GM12878 (cell line): ENCODE results near the gene DMRTB1. TPM values are rescaled to one million over a fixed set of nuclear protein-coding genes. Genes with fewer than 3 reads are reported as not detected.

Source experiments
- ATAC-seq: fragments of 200-7000 bp; cut with Tn5 transposase; 3 replicates; pipeline ENCODE4 v1.9.1; 2020; ENCODE audit warnings: mild to moderate bottlenecking, moderate library complexity
- BruUV-seq: library from RNA; stranded (reverse); fragments of 400-500 nt; replicated peaks from 2 replicates; lab custom pipeline; 2021; lab: Mats Ljungman, UMichigan
- CTCF ChIA-PET: fragments of 300-600 bp; sonication (Branson Sonifier 250); formaldehyde crosslinking; extraction: SDS; loops from one replicate; lab custom pipeline; 2021; ENCODE audit warnings: inconsistent platforms; lab: Yijun Ruan, JAX
- POLR2A ChIA-PET: fragments of 350-600 bp; formaldehyde crosslinking; extraction: SDS; loops from one replicate; lab custom pipeline; 2021; ENCODE audit warnings: inconsistent platforms; lab: Charles Lee
- RAD21 ChIA-PET: fragments of 300-600 bp; sonication (Branson Sonifier 250); formaldehyde crosslinking; loops from one replicate; lab custom pipeline; 2023; ENCODE audit warnings: antibody characterized with exemption; ENCODE audit not compliant: unreplicated experiment; lab: Charles Lee
- SMC1A ChIA-PET: fragments of 300-600 bp; sonication (Branson Sonifier 250); formaldehyde crosslinking; loops from one replicate; lab custom pipeline; 2023; ENCODE audit not compliant: unreplicated experiment, uncharacterized antibody; lab: Charles Lee
- DNase-seq: peaks from one replicate; pipeline ENCODE4 v3.0.0-alpha.2; 2011; ENCODE audit warnings: low read depth, low spot score
- FAIRE-seq: peaks from 3 replicates; lab custom pipeline; 2011; peaks lifted over from hg19 to GRCh38; lab: Jason Lieb, UNC
- H2AFZ ChIP-seq: 2 replicates; pipeline ENCODE4 v1.6.0; 2011; ENCODE audit warnings: low read depth, low read length, control low read depth; ENCODE audit not compliant: control insufficient read depth
- H3K27ac ChIP-seq: 2 replicates; pipeline ENCODE4 v1.5.1; 2011; ENCODE audit warnings: control low read depth; ENCODE audit not compliant: control insufficient read depth, insufficient read depth
- H3K27me3 ChIP-seq, 2 experiments: replicated peaks in 1 of 2; 2 replicates each; pipeline versions ENCODE4 v1.6.0 to v1.6.1; 2011; ENCODE audit warnings: low read length in 1 of 2; ENCODE audit not compliant: control insufficient read depth in 2 of 2, insufficient read depth in 2 of 2
- H3K36me3 ChIP-seq, 2 experiments: 2 replicates each; pipeline ENCODE4 v1.5.1; 2011; ENCODE audit warnings: low read length in 1 of 2; ENCODE audit not compliant: control insufficient read depth in 2 of 2, insufficient read depth in 2 of 2
- H3K4me1 ChIP-seq: 2 replicates; pipeline ENCODE4 v1.6.1; 2011; ENCODE audit warnings: mild to moderate bottlenecking, low read length, moderate library complexity, mixed read lengths; ENCODE audit not compliant: control insufficient read depth, insufficient read depth
- H3K4me2 ChIP-seq: 2 replicates; pipeline ENCODE4 v1.6.0; 2011; ENCODE audit warnings: control low read depth; ENCODE audit not compliant: control insufficient read depth, insufficient read depth
- H3K4me3 ChIP-seq: fragments of 200-600 bp; sonication (generic); 2 replicates; pipeline ENCODE4 v1.5.1; 2016
- H3K79me2 ChIP-seq: 2 replicates; pipeline ENCODE4 v1.6.0; 2011; ENCODE audit warnings: low read length; ENCODE audit not compliant: control insufficient read depth, insufficient read depth
- H3K9ac ChIP-seq: 2 replicates; pipeline ENCODE4 v1.8.0; 2011; ENCODE audit warnings: low read length, control low read depth, mixed read lengths; ENCODE audit not compliant: control insufficient read depth, insufficient read depth
- H3K9me3 ChIP-seq: replicated peaks from 3 replicates; pipeline ENCODE4 v1.5.1; 2011; ENCODE audit warnings: mild to moderate bottlenecking, low read length; ENCODE audit not compliant: control insufficient read depth, insufficient read depth
- H4K20me1 ChIP-seq: 2 replicates; pipeline ENCODE4 v1.6.0; 2011; ENCODE audit not compliant: control insufficient read depth, insufficient read depth
- BCL11A ChIP-seq: IDR thresholded peaks from 2 replicates; pipeline ENCODE4 v1.6.1; 2011; ENCODE audit warnings: low read depth, low read length
- BMI1 ChIP-seq: fragments of 450-650 bp; IDR thresholded peaks from 2 replicates; pipeline ENCODE4 v1.6.1; 2016; ENCODE audit warnings: mild to moderate bottlenecking, moderate library complexity, borderline replicate concordance
- EGR1 ChIP-seq, 2 experiments: IDR thresholded peaks; 1 replicate in 1 of 2; 2 replicates in 1 of 2; pipeline ENCODE4 v1.6.1; 2011 to 2012; ENCODE audit warnings: low read depth in 2 of 2, low read length in 2 of 2, borderline replicate concordance in 1 of 2, mild to moderate bottlenecking in 1 of 2, moderate library complexity in 1 of 2
- PML ChIP-seq: IDR thresholded peaks from 2 replicates; pipeline ENCODE4 v1.6.1; 2012; ENCODE audit warnings: low read length, inconsistent platforms
- SMAD1 ChIP-seq: fragments of 450-650 bp; IDR thresholded peaks from 2 replicates; pipeline ENCODE4 v1.6.1; 2018; ENCODE audit warnings: mild to moderate bottlenecking, low read depth; ENCODE audit not compliant: partially characterized antibody
- TARDBP ChIP-seq: IDR thresholded peaks from 2 replicates; pipeline ENCODE4 v1.6.1; 2016; ENCODE audit warnings: borderline replicate concordance
- WGBS: methylation state at CpG from one replicate; pipeline ENCODE4 v1.1.6; 2016; ENCODE audit warnings: low lambda C conversion rate; ENCODE audit not compliant: insufficient replicate concordance, insufficient coverage; ENCODE audit errors: missing lambda C conversion rate; 5-methylcytosine and 5-hydroxymethylcytosine counted together
- in situ Hi-C: fragments of 300-500 bp; cut with MboI; formaldehyde crosslinking; loops from 9 replicates; pipeline ENCODE4 v1.14.3; 2018; ENCODE audit warnings: mixed read lengths
- intact Hi-C: fragments of 100-400 bp; cut with micrococcal nuclease; formaldehyde crosslinking; loops from one replicate; pipeline ENCODE4 v1.14.2; 2022; ENCODE audit not compliant: unreplicated experiment
- polyA plus RNA-seq, 11 experiments: library from polyadenylated mRNA; depleted of rRNA in 4 of 11; unstranded in 6 of 11; stranded (reverse) in 5 of 11; fragments of >200 nt; fragmentation: Nextera tagmentation in 4 of 11; fragmentation: Illumina TruSeq in 1 of 11; extraction: Ambion mirVana in 4 of 11; extraction: Trizol in 1 of 11; gene quantifications; 1 replicate in 1 of 11; 2 replicates in 10 of 11; pipeline versions ENCODE4 v1.2.1 to v1.2.3, GENCODE V29; 2011 to 2016; ENCODE audit warnings: inconsistent platforms in 2 of 11, missing spikeins in 2 of 11, low read depth in 1 of 11
- total RNA-seq, 4 experiments: library from RNA; depleted of rRNA in 3 of 4; stranded (reverse); fragments of >200 nt in 3 of 4; fragmentation: Illumina TruSeq in 1 of 4; extraction: Trizol in 1 of 4; gene quantifications; 2 replicates each; pipeline versions ENCODE4 v1.2.1 to v1.2.3, GENCODE V29; 2013 to 2021

DMRTB1 gene
- total and polyA plus RNA-seq, 10 of the 15 experiments (the other 5 are each of a cell fraction or from before 2014, with no cell fraction given): not detected

DNA sequence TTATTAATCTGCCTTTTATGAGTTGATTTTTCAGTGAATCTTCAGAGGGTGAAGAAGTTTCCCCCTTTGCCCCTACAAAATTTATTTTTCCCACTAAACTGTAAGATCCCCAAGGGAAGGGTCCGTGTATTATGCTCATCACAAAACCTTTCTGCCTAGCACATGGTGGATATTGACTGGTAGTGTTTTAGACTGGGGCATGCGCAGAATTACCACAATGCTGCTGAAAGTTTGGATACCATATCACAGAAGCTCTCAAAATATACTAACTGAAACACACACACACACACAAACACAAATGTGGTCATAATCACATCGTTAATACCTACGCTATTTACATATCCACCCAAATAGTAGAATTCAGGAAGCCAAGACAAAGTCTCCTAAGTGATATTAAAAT, 28.0 kb upstream of the DMRTB1 start:
- H3K9me3 ChIP-seq: no peaks in the 10 kb centered on the region; the same call in 2 of the 3 replicates
- H3K4me3 ChIP-seq: no peak overlapping the region
- H3K4me2 ChIP-seq: no peak overlapping the region
- TF ChIP-seq BMI1 (no peak), BCL11A (no peak), PML (no peak), EGR1 (IDR thresholded peaks at IDR 0.05; ENCODE audit: borderline replicate concordance in 1 of 2, low read depth in 2 of 2, low read length in 2 of 2) (no peak), TARDBP (no peak), SMAD1 (no peak)
- ChIA-PET RAD21 (no interaction called here), SMC1A (interaction anchor here (1.0 to 1.7 kb wide), 5 partner anchors 9 to 96 kb away, joined by 3 to 7 read pairs (median 3); no protein-coding TSS in a partner anchor), POLR2A (no interaction called here), CTCF (interaction anchor here (1.4 to 1.6 kb wide), 2 partner anchors 13 to 19 kb away, joined by 3 to 7 read pairs; no protein-coding TSS in a partner anchor)
- WGBS: 37% methylated on average over 4 of the region's 4 CpGs
- no peaks in the 10 kb centered on the region for H3K36me3 ChIP-seq
- no peaks in the 10 kb centered on the region; the same call in 1 of the 2 replicates for H4K20me1 ChIP-seq
- in situ Hi-C loops: no loop called here
- DNase-seq (no peak), FAIRE-seq (no peak), ATAC-seq (no peak)
- no peak overlapping the region for H3K27ac ChIP-seq
- H3K9ac ChIP-seq: no peak overlapping the region
- no peak overlapping the region for H2AFZ ChIP-seq
- H3K27me3 ChIP-seq: peaks cover 0 to 1% of the 10 kb centered on the region in 2 experiments; a peak in 3 of 4 replicates
- H3K4me1 ChIP-seq: no peaks in the 10 kb centered on the region
- intact Hi-C loops: no loop called here
- BruUV-seq: no TSS peak
- no peaks in the 10 kb centered on the region for H3K79me2 ChIP-seq
